ENCODE measurements around the gene CYP19A1. TPM values are rescaled to one million over a fixed set of nuclear protein-coding genes. Genes with fewer than 3 reads are reported as not detected.
A peak's percentile ranks its signal among the peaks of the same experiment; 100 is the strongest.

The CYP19A1 gene
- total RNA-seq, 4 donors from 2014 or later: not detected

DNA sequence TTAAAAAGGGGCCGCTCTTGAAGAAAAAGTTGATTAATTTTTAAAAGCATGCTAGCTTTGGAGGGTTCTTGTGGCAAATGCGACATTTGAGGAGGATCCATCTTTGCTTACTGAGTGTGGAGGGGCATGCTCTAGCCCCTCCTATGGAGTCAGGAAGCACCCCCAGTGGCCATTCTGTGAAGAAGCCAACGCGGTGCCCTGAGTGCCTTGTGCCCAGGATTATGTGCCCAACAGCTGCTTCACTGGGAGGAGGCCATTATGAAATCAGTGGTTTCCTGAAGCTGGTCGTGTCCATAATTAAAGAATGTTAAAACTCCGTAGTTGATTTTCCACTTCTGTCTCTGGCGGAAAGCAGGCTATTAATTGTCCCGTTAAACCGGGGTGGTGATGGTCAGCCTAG lies 174.6 kb downstream of the CYP19A1 start:
- H3K36me3 ChIP-seq: no peaks in the 10 kb centered on the region
- no peaks in the 10 kb centered on the region for H3K4me1 ChIP-seq
- intact Hi-C loops (cut with DNase I; ENCODE audit: low total_unique reads): no loop called here
- H3K9me3 ChIP-seq: no peaks in the 10 kb centered on the region
- no peak overlapping the region for H3K4me3 ChIP-seq
- no peak for DNase-seq
- TF ChIP-seq, protein P1, sequence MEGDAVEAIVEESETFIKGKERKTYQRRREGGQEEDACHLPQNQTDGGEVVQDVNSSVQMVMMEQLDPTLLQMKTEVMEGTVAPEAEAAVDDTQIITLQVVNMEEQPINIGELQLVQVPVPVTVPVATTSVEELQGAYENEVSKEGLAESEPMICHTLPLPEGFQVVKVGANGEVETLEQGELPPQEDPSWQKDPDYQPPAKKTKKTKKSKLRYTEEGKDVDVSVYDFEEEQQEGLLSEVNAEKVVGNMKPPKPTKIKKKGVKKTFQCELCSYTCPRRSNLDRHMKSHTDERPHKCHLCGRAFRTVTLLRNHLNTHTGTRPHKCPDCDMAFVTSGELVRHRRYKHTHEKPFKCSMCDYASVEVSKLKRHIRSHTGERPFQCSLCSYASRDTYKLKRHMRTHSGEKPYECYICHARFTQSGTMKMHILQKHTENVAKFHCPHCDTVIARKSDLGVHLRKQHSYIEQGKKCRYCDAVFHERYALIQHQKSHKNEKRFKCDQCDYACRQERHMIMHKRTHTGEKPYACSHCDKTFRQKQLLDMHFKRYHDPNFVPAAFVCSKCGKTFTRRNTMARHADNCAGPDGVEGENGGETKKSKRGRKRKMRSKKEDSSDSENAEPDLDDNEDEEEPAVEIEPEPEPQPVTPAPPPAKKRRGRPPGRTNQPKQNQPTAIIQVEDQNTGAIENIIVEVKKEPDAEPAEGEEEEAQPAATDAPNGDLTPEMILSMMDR (IDR thresholded peaks at IDR 0.05): no peak
- no peak for TF ChIP-seq POLR2A (IDR thresholded peaks at IDR 0.05)
- H3K27me3 ChIP-seq: no peaks in the 10 kb centered on the region
- H3K27ac ChIP-seq: peak overlapping the region in 1 of 2 donors; percentile 69

DNA sequence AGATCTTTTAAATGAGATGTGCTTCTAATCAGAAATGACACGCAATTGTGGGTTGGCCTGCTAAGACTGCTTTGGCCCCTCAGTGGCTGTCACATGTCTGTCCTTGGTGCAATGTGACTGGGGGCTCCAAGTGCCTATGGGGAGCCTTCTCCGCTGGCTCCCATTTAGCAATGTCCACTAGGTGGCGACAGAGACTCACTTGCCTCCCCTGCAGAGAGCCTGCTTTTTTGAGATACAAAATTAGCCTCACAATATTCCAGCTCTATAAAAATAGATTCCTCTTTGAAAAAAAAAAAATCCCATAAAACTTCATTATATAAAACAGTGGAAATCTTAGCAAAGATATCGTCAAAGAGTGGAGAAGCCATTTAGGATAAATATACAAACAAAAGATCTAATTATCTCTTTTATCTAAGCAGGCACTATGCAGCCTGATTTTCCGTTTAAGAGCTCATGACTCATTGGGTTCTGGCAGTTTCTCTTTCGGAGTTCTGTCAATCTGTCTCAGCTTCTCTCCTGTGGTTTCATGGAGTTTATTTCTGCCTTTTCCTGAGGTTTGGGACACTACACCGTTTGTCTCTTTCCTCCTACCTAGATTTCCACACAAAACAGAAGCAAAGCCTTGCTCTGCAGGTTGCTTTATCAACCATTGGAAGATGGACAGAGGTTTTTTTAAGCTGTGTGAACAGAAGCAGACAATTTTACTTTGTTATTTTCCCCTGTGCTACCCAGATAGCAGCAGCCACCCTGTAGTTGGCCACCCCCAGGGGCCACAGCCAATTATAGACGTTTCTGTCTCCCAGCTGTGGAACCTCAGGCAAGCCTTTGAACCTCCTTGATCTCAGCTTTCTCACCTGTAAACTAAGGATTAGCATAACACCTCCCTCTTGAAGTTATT lies 175.3 kb downstream of the CYP19A1 start:
- Histone ChIP-seq H3K4me1 (no peaks in the 10 kb centered on the region), H3K27me3 (no peaks in the 10 kb centered on the region), H3K36me3 (no peaks in the 10 kb centered on the region), H3K9me3 (no peaks in the 10 kb centered on the region), H3K4me3 (no peak overlapping the region), H3K27ac (peak overlapping the region; percentile 69 to 75)
- intact Hi-C loops (cut with DNase I; ENCODE audit: low total_unique reads): no loop called here
- TF ChIP-seq POLR2A (IDR thresholded peaks at IDR 0.05): no peak
- TF ChIP-seq, protein P1 (IDR thresholded peaks at IDR 0.05): peak; percentile 78 to 95 (median 85)
- peak; percentile 69 to 71 for DNase-seq

DNA sequence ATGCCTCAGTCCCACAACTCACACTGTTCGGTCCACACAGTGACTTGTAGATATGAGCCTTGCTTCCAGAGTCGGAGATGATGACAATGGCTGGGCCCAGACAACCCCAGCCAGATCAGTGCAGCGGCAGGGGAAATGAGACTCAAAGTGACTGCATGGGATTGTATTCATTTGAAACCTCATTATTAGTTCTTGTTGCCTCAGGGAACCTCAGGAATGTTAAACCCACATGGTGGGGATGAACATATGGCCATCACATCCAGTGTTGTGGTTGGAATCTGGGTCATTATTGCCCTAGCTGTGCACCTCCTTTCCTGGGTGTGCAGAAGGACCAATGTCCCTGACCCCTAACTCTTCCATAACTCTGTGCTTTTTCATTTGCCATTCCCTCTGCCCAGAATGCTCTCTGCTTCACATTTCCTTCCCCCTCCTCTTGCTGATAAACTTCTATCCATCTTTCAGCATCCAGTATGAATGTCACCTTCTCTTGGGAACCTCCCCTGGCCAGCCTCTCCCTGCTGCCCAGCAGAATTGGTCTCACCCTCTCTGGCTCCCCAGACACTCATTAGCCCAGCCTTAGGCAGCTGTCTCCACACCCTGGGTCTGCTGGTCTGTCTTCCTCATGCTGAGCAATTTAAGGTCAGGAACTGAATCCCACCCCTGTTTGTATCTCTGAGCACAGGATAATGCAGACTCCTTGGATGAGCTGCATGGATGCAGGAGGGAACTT lies 176.7 kb downstream of the CYP19A1 start:
- H3K4me1 ChIP-seq: no peaks in the 10 kb centered on the region
- H3K4me3 ChIP-seq: no peak overlapping the region
- H3K9me3 ChIP-seq: no peaks in the 10 kb centered on the region
- intact Hi-C loops (cut with DNase I; ENCODE audit: low total_unique reads): no loop called here
- no peak for DNase-seq
- TF ChIP-seq, protein P1 (IDR thresholded peaks at IDR 0.05): no peak
- no peak for TF ChIP-seq POLR2A (IDR thresholded peaks at IDR 0.05)
- no peak overlapping the region for H3K27ac ChIP-seq
- H3K27me3 ChIP-seq: no peaks in the 10 kb centered on the region
- H3K36me3 ChIP-seq: no peaks in the 10 kb centered on the region

DNA sequence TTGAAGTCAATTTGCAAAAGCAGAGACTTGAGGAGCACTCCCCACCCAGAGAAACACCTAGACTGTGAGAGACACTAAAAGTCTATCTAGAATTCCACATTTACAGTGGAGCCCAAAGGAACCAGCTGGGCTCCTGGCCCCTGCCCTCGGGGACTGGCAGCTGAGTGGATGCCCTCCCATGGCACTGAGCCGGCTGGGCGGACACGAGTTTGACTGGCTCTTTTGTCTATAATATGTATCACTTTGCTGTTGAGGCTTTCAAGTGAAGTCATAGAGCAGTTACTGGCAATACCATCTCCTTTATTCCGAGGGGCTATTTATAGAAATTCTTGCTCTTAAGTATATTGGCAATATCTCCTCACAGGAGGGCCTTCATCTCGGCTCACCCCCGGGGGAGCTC lies 177.9 kb downstream of the CYP19A1 start:
- H3K27ac ChIP-seq: no peak overlapping the region
- no peak overlapping the region for H3K4me3 ChIP-seq
- H3K27me3 ChIP-seq: no peaks in the 10 kb centered on the region
- TF ChIP-seq, protein P1 (IDR thresholded peaks at IDR 0.05): no peak
- no peak for TF ChIP-seq POLR2A (IDR thresholded peaks at IDR 0.05)
- no peaks in the 10 kb centered on the region for H3K4me1 ChIP-seq
- DNase-seq: no peak
- H3K9me3 ChIP-seq: no peaks in the 10 kb centered on the region
- intact Hi-C loops (cut with DNase I; ENCODE audit: low total_unique reads): no loop called here
- no peaks in the 10 kb centered on the region for H3K36me3 ChIP-seq

Small RNA genes within 50 kb of the gene (microRNA-seq; reads per million reads assigned to microRNA genes)
- gene MIR4713 (ENCODE audit: borderline microRNAs expressed, borderline replicate concordance): not detected
- not detected for gene MIR7973-1 (ENCODE audit: borderline microRNAs expressed, borderline replicate concordance)
- not detected for gene MIR7973-2 (ENCODE audit: borderline microRNAs expressed, borderline replicate concordance)

Small RNA genes within 50 kb of the gene (small RNA-seq; reads per million reads assigned to genes)
- gene AC020891.4 (not detected), gene MIR4713 (not detected), gene MIR7973-1 (not detected)

Other genes starting within 250 kb of the CYP19A1 start
- gene TNFAIP8L3, start 243.7 kb downstream of the CYP19A1 start, total RNA-seq: 100 to 1,000 TPM in 1 of 4 donors, 10 to 100 TPM in 3; 20.0 to 173 (median 43.2) TPM
- 10 to 100 TPM in 1 of 4 donors, 1 to 10 TPM in 2, under 1 TPM in 1; 0.77 to 11.8 (median 3.7) TPM for gene GLDN, start 3.1 kb upstream of the CYP19A1 start, total RNA-seq